Breast epithelium (tissue), 4 donors: ENCODE measurements around the gene TRNP1. TPM values are rescaled to one million over a fixed set of nuclear protein-coding genes. Genes with fewer than 3 reads are reported as not detected.
A peak's percentile ranks its signal among the peaks of the same experiment; 100 is the strongest.

Experiments
- DNase-seq, 2 donors: peaks; one replicate each; pipeline ENCODE4 v3.0.0-alpha.2; 2019; ENCODE audit warnings: low spot score in 2 of 2
- H3K27ac ChIP-seq, 2 donors: fragments of 200-600 bp; sonication (generic) in 1 of 2; one replicate each; pipeline ENCODE4 v1.5.1; 2016 to 2019; ENCODE audit warnings: mild to moderate bottlenecking in 1 of 2
- H3K27me3 ChIP-seq, 2 donors: fragments of 200-600 bp; sonication (generic) in 1 of 2; one replicate each; pipeline versions ENCODE4 v1.5.1 to v1.6.0; 2017 to 2019; ENCODE audit warnings: control low read depth in 1 of 2, mild to moderate bottlenecking in 1 of 2
- H3K36me3 ChIP-seq: fragments of 200-600 bp; one replicate; pipeline ENCODE4 v1.5.1; 2019
- H3K4me1 ChIP-seq, 2 donors: fragments of 200-600 bp; sonication (generic); one replicate each; pipeline ENCODE4 v1.5.1; 2016 to 2019; ENCODE audit warnings: control low read depth in 1 of 2
- H3K4me3 ChIP-seq, 3 donors: fragments of 200-600 bp; sonication (generic); 1 replicate in 2 of 3; 2 replicates in 1 of 3; pipeline ENCODE4 v1.5.1; 2016 to 2019; ENCODE audit warnings: mild to moderate bottlenecking in 3 of 3, moderate library complexity in 2 of 3
- H3K9me3 ChIP-seq, 2 donors: fragments of 200-600 bp; sonication (generic) in 1 of 2; one replicate each; pipeline ENCODE4 v1.5.1; 2016 to 2019; ENCODE audit warnings: control low read depth in 1 of 2
- CTCF ChIP-seq, 3 donors: fragments of 450-650 bp; IDR thresholded peaks; one replicate each; pipeline ENCODE4 v1.5.1; 2016 to 2017; ENCODE audit warnings: antibody characterized with exemption in 3 of 3, mild to moderate bottlenecking in 3 of 3, moderate library complexity in 3 of 3
- POLR2A ChIP-seq: fragments of 450-650 bp; IDR thresholded peaks from one replicate; pipeline ENCODE4 v1.6.1; 2016; ENCODE audit warnings: antibody characterized with exemption, mild to moderate bottlenecking, moderate library complexity
- POLR2AphosphoS5 ChIP-seq, 3 donors: sonication (generic); formaldehyde crosslinking; IDR thresholded peaks; one replicate each; pipeline ENCODE4 v1.6.1; 2017; ENCODE audit warnings: antibody characterized with exemption in 3 of 3
- intact Hi-C: fragments of 100-400 bp; cut with DNase I; formaldehyde crosslinking; loops from one replicate; pipeline ENCODE4 v1.15.1; 2023; ENCODE audit warnings: low total_unique reads
- total RNA-seq, 3 donors: library from RNA; depleted of rRNA; stranded (reverse); fragments of >200 nt; gene quantifications; one replicate each; pipeline ENCODE4 v1.1.0, GENCODE V29; 2016

Gene TRNP1
- total RNA-seq, 3 donors from 2014 or later, result 1.6 to 27.8 (median 16.7) TPM

- intact Hi-C loops, result no loop called here
- no peak overlapping the region for H3K4me3 ChIP-seq
- no peaks in the 10 kb centered on the region for H3K36me3 ChIP-seq
- TF ChIP-seq POLR2A (no peak), CTCF (IDR thresholded peaks at IDR 0.05) (no peak), POLR2AphosphoS5 (IDR thresholded peaks at IDR 0.05) (no peak)
- H3K27me3 ChIP-seq, result no peaks in the 10 kb centered on the region
- H3K4me1 ChIP-seq, result peaks cover 6 to 10% of the 10 kb centered on the region in 2 donors
- H3K9me3 ChIP-seq, result no peaks in the 10 kb centered on the region
- H3K27ac ChIP-seq, result peak overlapping the region; percentile 55 to 90
- DNase-seq, result no peak
Observed at GRCh38 chr1:27029517-27029916, 36.0 kb downstream of the TRNP1 start.

GRCh38 chr1:27031235-27032118, 38.0 kb downstream of the TRNP1 start:
- intact Hi-C loops, result no loop called here
- Histone ChIP-seq H3K27ac (peak overlapping the region; percentile 94 to 96), H3K36me3 (no peaks in the 10 kb centered on the region), H3K9me3 (no peaks in the 10 kb centered on the region), H3K4me3 (peak overlapping the region; percentile 17 to 60 (median 42)), H3K27me3 (no peaks in the 10 kb centered on the region), H3K4me1 (peaks cover 6 to 10% of the 10 kb centered on the region in 2 donors)
- DNase-seq, result peak; percentile 93 to 94
- TF ChIP-seq POLR2A, result no peak
- TF ChIP-seq CTCF (IDR thresholded peaks at IDR 0.05), result peak in 1 of 3 donors; percentile 23
- TF ChIP-seq POLR2AphosphoS5 (IDR thresholded peaks at IDR 0.05), result peak; percentile 50 to 87 (median 57)

- no peaks in the 10 kb centered on the region for H3K9me3 ChIP-seq
- peak overlapping the region; percentile 17 to 60 (median 42) for H3K4me3 ChIP-seq
- H3K4me1 ChIP-seq, result peaks cover 6 to 8% of the 10 kb centered on the region in 2 donors
- intact Hi-C loops, result no loop called here
- H3K27ac ChIP-seq, result peak overlapping the region; percentile 94 to 96
- DNase-seq, result no peak
- no peaks in the 10 kb centered on the region for H3K36me3 ChIP-seq
- no peak for TF ChIP-seq CTCF (IDR thresholded peaks at IDR 0.05)
- no peak for TF ChIP-seq POLR2A
- no peak for TF ChIP-seq POLR2AphosphoS5 (IDR thresholded peaks at IDR 0.05)
- H3K27me3 ChIP-seq, result no peaks in the 10 kb centered on the region
Observed at GRCh38 chr1:27032119-27032461, 38.6 kb downstream of the TRNP1 start.

- intact Hi-C loops, result no loop called here
- Histone ChIP-seq H3K36me3 (no peaks in the 10 kb centered on the region), H3K4me1 (peaks cover 0 to 3% of the 10 kb centered on the region in 2 donors), H3K27me3 (no peaks in the 10 kb centered on the region), H3K4me3 (no peak overlapping the region), H3K27ac (peak overlapping the region; percentile 88 to 94), H3K9me3 (no peaks in the 10 kb centered on the region)
- DNase-seq, result peak in 1 of 2 donors; percentile 66
- TF ChIP-seq POLR2AphosphoS5 (IDR thresholded peaks at IDR 0.05), result no peak
- no peak for TF ChIP-seq POLR2A
Observed at GRCh38 chr1:27033043-27033746, 39.7 kb downstream of the TRNP1 start.

- DNase-seq, result no peak
- intact Hi-C loops, result no loop called here
- Histone ChIP-seq H3K36me3 (no peaks in the 10 kb centered on the region), H3K4me1 (peaks cover 0 to 3% of the 10 kb centered on the region in 2 donors), H3K4me3 (no peak overlapping the region), H3K27me3 (no peaks in the 10 kb centered on the region), H3K27ac (no peak overlapping the region), H3K9me3 (no peaks in the 10 kb centered on the region)
- TF ChIP-seq CTCF (IDR thresholded peaks at IDR 0.05) (no peak), POLR2A (no peak), POLR2AphosphoS5 (IDR thresholded peaks at IDR 0.05) (no peak)
Observed at GRCh38 chr1:27035344-27035743, 41.9 kb downstream of the TRNP1 start.
